ENCODE measurements around the gene KIAA0513. TPM values are rescaled to one million over a fixed set of nuclear protein-coding genes. Genes with fewer than 3 reads are reported as not detected.

The KIAA0513 gene
- total and polyA plus RNA-seq, 2 of the 13 experiments (the other 11 are each of a cell fraction or from before 2014, with no cell fraction given), result 1.8 TPM

GRCh38 chr16:85077576-85078125 lies 50.1 kb downstream of the KIAA0513 start:
- Histone ChIP-seq H3K9ac (ENCODE audit: insufficient read depth, low read depth, low read length) (no peak overlapping the region), H4K20me1 (ENCODE audit: insufficient read depth, low read length) (no peaks in the 10 kb centered on the region), H2AFZ (ENCODE audit: low read length) (no peak overlapping the region), H3K36me3 (replicated peaks in 1 of 2; ENCODE audit: control insufficient read depth in 1 of 2, insufficient read depth in 2 of 2, low read length in 2 of 2) (no peaks in the 10 kb centered on the region), H3K4me3 (replicated peaks in 1 of 3; ENCODE audit: insufficient read depth in 1 of 3, low read depth in 2 of 3, low read length in 3 of 3) (no peak overlapping the region), H3K9me3 (ENCODE audit: low read length) (no peaks in the 10 kb centered on the region), H3K4me1 (ENCODE audit: insufficient read depth, low read length) (no peaks in the 10 kb centered on the region), H3K4me2 (ENCODE audit: low read depth, low read length) (no peak overlapping the region), H3K27me3 (ENCODE audit: control insufficient read depth in 1 of 2, insufficient read depth in 2 of 2, low read length in 2 of 2) (peaks cover 22 to 46% of the 10 kb centered on the region in 2 experiments; a peak in 4 of 5 replicates), H3K27ac (ENCODE audit: extremely low read length, insufficient read depth, low read length) (no peak overlapping the region), H3K79me2 (ENCODE audit: insufficient read depth, low read length) (no peaks in the 10 kb centered on the region)
- WGBS (ENCODE audit: low lambda C conversion rate), result 61% methylated on average over 16 of the region's 16 CpGs
- ChIA-PET CTCF (ENCODE audit: low intra/inter-chr PET ratio, low total read pairs) (no interaction called here), POLR2A (no interaction called here)
- intact Hi-C loops (cut with micrococcal nuclease; ENCODE audit: unreplicated experiment), result no loop called here
- FAIRE-seq (no peak), ATAC-seq (no peak), DNase-seq (ENCODE audit: low spot score) (no peak)
- in situ Hi-C loops (cut with HindIII; ENCODE audit: extremely low pct_ligation_motif_present, low pct_unique_long_range_greater_than_20kb), result no loop called here
- no TSS peak for BruUV-seq (replicated peaks)
- TF ChIP-seq ZKSCAN5 (CRISPR knock-in tag; IDR thresholded peaks at IDR 0.05), result no peak
- TF ChIP-seq ZNF781 (CRISPR knock-in tag; IDR thresholded peaks at IDR 0.05; ENCODE audit: borderline replicate concordance, not compliant biosample characterization), result no peak
- no peak for TF ChIP-seq POLR2G (IDR thresholded peaks at IDR 0.05; ENCODE audit: low read depth, low read length)
- TF ChIP-seq PHF8 (CRISPR knock-in tag; IDR thresholded peaks at IDR 0.05), result no peak
- no peak for TF ChIP-seq KDM5A (IDR thresholded peaks at IDR 0.05; ENCODE audit: borderline replicate concordance, low read length)
- TF ChIP-seq HMGA1 (CRISPR knock-in tag; conservative IDR thresholded peaks at IDR 0.05), result no peak
- no peak for TF ChIP-seq CENPX (CRISPR knock-in tag; IDR thresholded peaks at IDR 0.05)
- TF ChIP-seq ZNF547 (CRISPR knock-in tag; IDR thresholded peaks at IDR 0.05), result no peak
- no peak for TF ChIP-seq ZNF878 (CRISPR knock-in tag; IDR thresholded peaks at IDR 0.05)
- no peak for TF ChIP-seq ZNF562 (CRISPR knock-in tag; IDR thresholded peaks at IDR 0.05; ENCODE audit: borderline replicate concordance)
- TF ChIP-seq PPARG (CRISPR knock-in tag; conservative IDR thresholded peaks at IDR 0.05), result no peak

All from HepG2 (cell line).